Measurements from ENCODE around the gene FGF14.
"Not testable (repeated sequence)": the region's sequence is repeated elsewhere in the genome, so short reads cannot be mapped to it uniquely, and the experiment has no call there.

Gene FGF14

GRCh38 chr13:102040812-102041211 lies 361.0 kb downstream of the FGF14 start:
- H3K9me3 Mint-ChIP-seq = no peaks in the 10 kb centered on the region
- no peaks in the 10 kb centered on the region for H3K36me3 Mint-ChIP-seq (ENCODE audit: low read depth)
- no peak for DNase-seq
- H3K4me1 Mint-ChIP-seq (ENCODE audit: low read depth) = no peaks in the 10 kb centered on the region
- H3K27me3 Mint-ChIP-seq = no peaks in the 10 kb centered on the region
- H3K4me3 Mint-ChIP-seq = no peak overlapping the region
- no peak overlapping the region for H3K27ac Mint-ChIP-seq

- Mint-ChIP-seq H3K27me3 (no peaks in the 10 kb centered on the region), H3K9me3 (no peaks in the 10 kb centered on the region), H3K36me3 (ENCODE audit: low read depth) (no peaks in the 10 kb centered on the region), H3K27ac (no peak overlapping the region), H3K4me3 (no peak overlapping the region), H3K4me1 (ENCODE audit: low read depth) (no peaks in the 10 kb centered on the region)
- DNase-seq = no peak
Observed at GRCh38 chr13:102039264-102039663, 362.6 kb downstream of the FGF14 start.

GRCh38 chr13:102038787-102039186 lies 363.1 kb downstream of the FGF14 start:
- H3K27me3 Mint-ChIP-seq = no peaks in the 10 kb centered on the region
- DNase-seq = no peak
- no peak overlapping the region for H3K27ac Mint-ChIP-seq
- no peaks in the 10 kb centered on the region for H3K4me1 Mint-ChIP-seq (ENCODE audit: low read depth)
- H3K36me3 Mint-ChIP-seq (ENCODE audit: low read depth) = no peaks in the 10 kb centered on the region
- H3K4me3 Mint-ChIP-seq = no peak overlapping the region
- H3K9me3 Mint-ChIP-seq = no peaks in the 10 kb centered on the region

GRCh38 chr13:102035969-102036368 lies 365.9 kb downstream of the FGF14 start:
- no peak for DNase-seq
- no peaks in the 10 kb centered on the region for H3K27me3 Mint-ChIP-seq
- no peaks in the 10 kb centered on the region for H3K36me3 Mint-ChIP-seq (ENCODE audit: low read depth)
- H3K27ac Mint-ChIP-seq = no peak overlapping the region
- no peaks in the 10 kb centered on the region for H3K9me3 Mint-ChIP-seq
- H3K4me1 Mint-ChIP-seq (ENCODE audit: low read depth) = no peaks in the 10 kb centered on the region
- H3K4me3 Mint-ChIP-seq = no peak overlapping the region

GRCh38 chr13:102033857-102034331 lies 368.0 kb downstream of the FGF14 start:
- H3K4me3 Mint-ChIP-seq = no peak overlapping the region
- no peaks in the 10 kb centered on the region for H3K9me3 Mint-ChIP-seq
- H3K4me1 Mint-ChIP-seq (ENCODE audit: low read depth) = no peaks in the 10 kb centered on the region
- DNase-seq = no peak
- H3K27ac Mint-ChIP-seq = no peak overlapping the region
- no peaks in the 10 kb centered on the region for H3K36me3 Mint-ChIP-seq (ENCODE audit: low read depth)
- no peaks in the 10 kb centered on the region for H3K27me3 Mint-ChIP-seq

- no peak for DNase-seq
- H3K4me3 Mint-ChIP-seq = no peak overlapping the region
- no peaks in the 10 kb centered on the region for H3K27me3 Mint-ChIP-seq
- no peaks in the 10 kb centered on the region for H3K36me3 Mint-ChIP-seq (ENCODE audit: low read depth)
- no peaks in the 10 kb centered on the region for H3K9me3 Mint-ChIP-seq
- no peak overlapping the region for H3K27ac Mint-ChIP-seq
- no peaks in the 10 kb centered on the region for H3K4me1 Mint-ChIP-seq (ENCODE audit: low read depth)
Observed at GRCh38 chr13:102033386-102033785, 368.5 kb downstream of the FGF14 start.

- Mint-ChIP-seq H3K9me3 (no peaks in the 10 kb centered on the region), H3K27ac (no peak overlapping the region), H3K4me1 (ENCODE audit: low read depth) (no peaks in the 10 kb centered on the region), H3K36me3 (ENCODE audit: low read depth) (no peaks in the 10 kb centered on the region), H3K27me3 (no peaks in the 10 kb centered on the region), H3K4me3 (no peak overlapping the region)
- DNase-seq = no peak
Observed at GRCh38 chr13:102028868-102029267, 373.0 kb downstream of the FGF14 start.

GRCh38 chr13:102028206-102028605 lies 373.6 kb downstream of the FGF14 start:
- Mint-ChIP-seq H3K4me1 (ENCODE audit: low read depth) (no peaks in the 10 kb centered on the region), H3K36me3 (ENCODE audit: low read depth) (no peaks in the 10 kb centered on the region), H3K27ac (no peak overlapping the region), H3K4me3 (no peak overlapping the region), H3K9me3 (no peaks in the 10 kb centered on the region), H3K27me3 (no peaks in the 10 kb centered on the region)
- no peak for DNase-seq

GRCh38 chr13:102021777-102022176 lies 380.1 kb downstream of the FGF14 start:
- Mint-ChIP-seq H3K4me1 (ENCODE audit: low read depth) (no peaks in the 10 kb centered on the region), H3K27ac (no peak overlapping the region), H3K4me3 (no peak overlapping the region), H3K27me3 (peaks cover 2% of the 10 kb centered on the region), H3K36me3 (ENCODE audit: low read depth) (no peaks in the 10 kb centered on the region), H3K9me3 (peaks cover 23% of the 10 kb centered on the region)
- DNase-seq = no peak

- Mint-ChIP-seq H3K27me3 (peaks cover 2% of the 10 kb centered on the region), H3K27ac (no peak overlapping the region), H3K36me3 (ENCODE audit: low read depth) (no peaks in the 10 kb centered on the region), H3K4me1 (ENCODE audit: low read depth) (no peaks in the 10 kb centered on the region), H3K4me3 (no peak overlapping the region), H3K9me3 (peaks cover 26% of the 10 kb centered on the region)
- no peak for DNase-seq
Observed at GRCh38 chr13:102020611-102021216, 381.1 kb downstream of the FGF14 start.

- peaks cover 2% of the 10 kb centered on the region for H3K27me3 Mint-ChIP-seq
- peaks cover 26% of the 10 kb centered on the region for H3K9me3 Mint-ChIP-seq
- no peaks in the 10 kb centered on the region for H3K4me1 Mint-ChIP-seq (ENCODE audit: low read depth)
- no peak overlapping the region for H3K4me3 Mint-ChIP-seq
- H3K36me3 Mint-ChIP-seq (ENCODE audit: low read depth) = no peaks in the 10 kb centered on the region
- DNase-seq = no peak
- H3K27ac Mint-ChIP-seq = no peak overlapping the region
Observed at GRCh38 chr13:102018716-102019115, 383.1 kb downstream of the FGF14 start.

- Mint-ChIP-seq H3K9me3 (peaks cover 26% of the 10 kb centered on the region), H3K4me3 (no peak overlapping the region), H3K4me1 (ENCODE audit: low read depth) (no peaks in the 10 kb centered on the region), H3K27me3 (peaks cover 2% of the 10 kb centered on the region), H3K27ac (no peak overlapping the region), H3K36me3 (ENCODE audit: low read depth) (no peaks in the 10 kb centered on the region)
- no peak for DNase-seq
Observed at GRCh38 chr13:102017248-102017647, 384.6 kb downstream of the FGF14 start.

GRCh38 chr13:102012299-102013293 lies 389.3 kb downstream of the FGF14 start:
- Mint-ChIP-seq H3K4me3 (no peak overlapping the region), H3K9me3 (peaks cover 9% of the 10 kb centered on the region), H3K4me1 (ENCODE audit: low read depth) (no peaks in the 10 kb centered on the region), H3K36me3 (ENCODE audit: low read depth) (no peaks in the 10 kb centered on the region), H3K27me3 (no peaks in the 10 kb centered on the region), H3K27ac (no peak overlapping the region)
- no peak for DNase-seq

- not testable (repeated sequence) for DNase-seq; H3K27ac Mint-ChIP-seq; H3K4me3 Mint-ChIP-seq; H3K9me3 Mint-ChIP-seq; H3K27me3 Mint-ChIP-seq; H3K36me3 Mint-ChIP-seq (ENCODE audit: low read depth); H3K4me1 Mint-ChIP-seq (ENCODE audit: low read depth)
Observed at GRCh38 chr13:102011455-102011854, 390.4 kb downstream of the FGF14 start.

Data from activated T-cell treated with anti-CD3 and anti-CD28 coated beads, Interleukin-2, amount 50 U/mL, for 24 hours (primary cell).